ENCODE data around the gene DECR2.
A peak's percentile ranks its signal among the peaks of the same experiment; 100 is the strongest.
"Not testable (repeated sequence)": the region's sequence is repeated elsewhere in the genome, so short reads cannot be mapped to it uniquely, and the experiment has no call there.

DECR2 gene

GRCh38 chr16:367333-367903 is 34.3 kb upstream of the DECR2 start:
- no peak for DNase-seq

GRCh38 chr16:368388-369158 is 33.1 kb upstream of the DECR2 start:
- no peak for DNase-seq

GRCh38 chr16:369275-369865 is 32.3 kb upstream of the DECR2 start:
- no peak for DNase-seq

DNA sequence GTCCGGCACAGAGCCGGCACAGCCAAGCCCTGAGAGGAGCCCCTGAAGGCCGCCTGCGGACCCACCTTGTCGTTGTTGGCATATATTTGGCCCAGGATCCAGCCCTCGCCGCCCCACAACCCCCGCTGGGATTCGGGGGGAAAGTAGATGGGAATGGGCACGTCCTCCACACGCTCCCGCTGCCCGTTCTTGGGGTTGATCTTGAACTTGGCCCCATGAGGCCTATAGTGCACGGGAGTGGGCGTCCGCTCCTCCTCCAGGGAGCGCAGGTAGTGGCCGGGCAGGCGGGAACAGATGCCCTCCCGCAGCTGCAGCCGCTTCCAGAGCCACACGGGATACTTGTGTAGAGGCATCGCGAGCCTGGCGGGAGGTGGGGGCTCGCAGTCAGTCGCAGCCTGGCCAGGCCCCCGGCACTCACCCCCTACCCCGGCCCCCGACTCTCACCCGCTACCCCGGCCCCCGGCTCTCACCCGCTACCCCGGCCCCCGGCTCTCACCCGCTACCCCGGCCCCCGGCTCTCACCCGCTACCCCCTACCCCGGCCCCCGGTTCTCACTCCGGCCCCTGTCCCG is 31.7 kb upstream of the DECR2 start:
- DNase-seq, result no peak

- DNase-seq, result peak; percentile 93
Observed at GRCh38 chr16:370443-370842, 31.2 kb upstream of the DECR2 start, which contains the start of gene MRPL28. Gene MRPL28, minus strand, starts transcription at chr16:370538. Its CDS starts 320 bp downstream, at chr16:370218.

GRCh38 chr16:370979-371514 is 30.6 kb upstream of the DECR2 start:
- no peak for DNase-seq

DNA sequence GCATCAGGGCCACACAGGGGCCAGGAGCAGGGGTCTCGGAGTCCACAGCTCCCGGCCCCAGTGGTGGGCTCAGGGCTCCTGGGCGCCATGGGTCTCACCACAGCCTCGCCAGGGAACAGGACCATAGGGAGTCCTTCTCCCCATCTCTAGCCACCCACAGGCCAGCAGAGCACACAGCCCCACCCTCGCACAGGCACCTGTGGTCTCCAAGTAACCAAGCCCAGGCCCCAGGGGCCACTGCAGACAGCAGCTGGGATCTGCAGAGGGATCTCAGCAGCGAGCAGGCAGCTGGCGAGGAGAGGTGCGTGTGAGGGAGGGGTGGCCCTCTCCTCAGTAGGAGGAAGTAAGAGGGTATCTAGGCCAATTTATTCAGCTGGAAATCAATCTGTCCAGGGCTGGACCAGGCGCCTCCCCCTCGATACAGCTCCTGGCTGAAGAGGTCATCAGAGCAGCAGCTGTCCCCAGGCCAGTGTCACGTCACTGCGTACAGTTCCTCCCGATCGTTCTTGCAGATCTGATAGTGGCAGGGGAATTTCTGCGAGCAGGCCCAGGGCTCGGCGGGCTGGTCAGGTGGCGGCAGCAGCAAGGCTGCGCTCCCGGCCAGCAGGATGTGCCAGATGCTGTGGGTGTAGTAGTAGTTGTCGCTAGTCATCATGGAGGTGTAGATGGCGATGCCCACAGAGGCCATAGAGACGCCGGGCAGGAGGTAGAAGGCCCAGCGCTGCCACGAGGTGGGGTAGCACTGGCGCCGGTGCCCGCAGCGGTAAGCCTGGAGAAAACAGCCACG is 30.0 kb upstream of the DECR2 start:
- DNase-seq, result no peak

GRCh38 chr16:372302-372983 is 29.2 kb upstream of the DECR2 start:
- DNase-seq, result no peak

DNA sequence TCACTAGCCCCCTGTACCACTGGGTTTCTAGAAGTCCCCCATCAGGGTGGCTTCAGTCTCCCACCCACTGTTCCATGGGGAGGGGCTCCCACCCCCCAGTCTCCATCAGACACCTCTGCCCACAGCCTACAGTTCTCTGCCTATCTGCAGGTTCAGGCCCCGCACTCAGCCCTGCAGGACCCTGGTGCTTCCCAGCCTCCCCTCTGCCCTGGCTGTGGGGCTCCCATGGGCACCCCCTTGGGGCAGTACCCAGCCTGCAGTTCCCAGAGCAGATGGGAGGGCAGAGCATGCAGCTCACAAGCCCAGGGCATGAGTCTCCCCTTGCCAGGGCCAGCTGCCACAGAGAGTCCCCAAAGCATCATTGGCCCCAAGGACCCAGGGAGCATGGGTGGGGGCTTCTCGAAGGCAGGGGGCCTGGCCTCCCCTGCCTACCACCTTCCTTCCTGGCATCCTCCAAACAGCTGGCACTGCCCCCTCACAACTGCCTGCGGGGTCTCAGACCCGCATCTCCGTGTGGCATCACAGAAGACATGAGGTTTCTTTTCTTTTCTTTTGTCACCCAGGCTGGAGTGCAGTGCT is 28.6 kb upstream of the DECR2 start:
- no peak for DNase-seq

- no peak for DNase-seq
Observed at GRCh38 chr16:373848-374615, 27.7 kb upstream of the DECR2 start.

DNA sequence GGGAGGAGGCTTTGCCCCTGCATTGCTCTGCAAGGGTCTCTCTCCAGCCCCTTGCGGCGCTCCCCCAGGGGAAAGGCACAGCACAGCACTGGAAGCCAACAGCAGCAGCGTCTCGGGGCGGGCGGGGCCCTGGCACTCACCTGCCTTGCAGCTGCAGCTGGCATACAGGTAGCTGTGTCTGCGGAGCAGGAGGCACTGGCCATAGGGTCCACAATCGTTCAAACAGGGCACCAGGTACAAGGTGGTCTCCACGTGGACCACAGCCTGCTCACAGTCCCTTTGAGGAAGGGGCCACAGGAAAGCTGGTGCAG is 27.1 kb upstream of the DECR2 start:
- no peak for DNase-seq

GRCh38 chr16:375212-375611 is 26.5 kb upstream of the DECR2 start:
- no peak for DNase-seq

DNA sequence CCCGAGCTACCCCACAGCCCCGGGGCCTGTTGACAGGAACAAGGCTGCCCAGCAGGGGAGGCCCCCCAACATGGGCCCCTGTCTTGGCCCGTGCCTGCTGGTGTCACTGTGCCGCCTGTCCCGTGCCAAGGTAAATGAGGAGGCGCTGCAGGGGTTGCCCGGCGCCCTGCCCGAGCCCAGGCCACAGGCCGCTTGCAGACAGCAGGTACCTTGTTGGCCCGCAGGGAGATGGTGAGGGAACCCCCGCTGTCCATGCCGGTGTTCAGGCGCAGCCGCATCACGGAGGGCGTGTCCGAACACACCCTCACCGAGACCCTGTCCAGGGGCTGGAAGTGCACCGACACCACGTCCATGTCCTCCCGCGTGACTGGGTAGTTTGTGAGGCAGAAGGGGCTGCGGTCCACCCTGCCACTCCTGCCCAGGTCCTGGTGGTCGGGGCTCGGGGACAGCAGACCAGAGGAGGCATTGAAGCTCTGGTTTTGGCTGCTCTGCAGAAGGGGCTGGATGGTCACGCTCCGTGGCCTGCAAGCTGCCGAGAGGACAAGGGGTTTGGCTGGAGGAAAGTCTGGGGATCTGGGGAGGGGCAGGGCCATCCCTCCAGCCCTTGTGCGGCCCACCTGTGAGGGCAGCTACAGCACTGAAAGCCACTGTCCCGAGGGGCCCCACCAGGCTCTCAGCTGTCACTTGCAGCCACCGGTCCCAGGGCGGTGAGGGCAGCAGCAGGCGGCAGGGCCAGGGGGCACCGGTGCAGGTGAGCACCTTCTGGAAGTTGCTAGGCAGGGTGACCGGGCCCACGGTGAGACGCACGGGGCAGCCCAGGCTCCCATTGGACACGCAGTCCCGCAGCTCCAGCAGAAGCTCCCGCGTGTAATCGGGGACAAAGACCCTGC is 25.5 kb upstream of the DECR2 start:
- no peak for DNase-seq

DNA sequence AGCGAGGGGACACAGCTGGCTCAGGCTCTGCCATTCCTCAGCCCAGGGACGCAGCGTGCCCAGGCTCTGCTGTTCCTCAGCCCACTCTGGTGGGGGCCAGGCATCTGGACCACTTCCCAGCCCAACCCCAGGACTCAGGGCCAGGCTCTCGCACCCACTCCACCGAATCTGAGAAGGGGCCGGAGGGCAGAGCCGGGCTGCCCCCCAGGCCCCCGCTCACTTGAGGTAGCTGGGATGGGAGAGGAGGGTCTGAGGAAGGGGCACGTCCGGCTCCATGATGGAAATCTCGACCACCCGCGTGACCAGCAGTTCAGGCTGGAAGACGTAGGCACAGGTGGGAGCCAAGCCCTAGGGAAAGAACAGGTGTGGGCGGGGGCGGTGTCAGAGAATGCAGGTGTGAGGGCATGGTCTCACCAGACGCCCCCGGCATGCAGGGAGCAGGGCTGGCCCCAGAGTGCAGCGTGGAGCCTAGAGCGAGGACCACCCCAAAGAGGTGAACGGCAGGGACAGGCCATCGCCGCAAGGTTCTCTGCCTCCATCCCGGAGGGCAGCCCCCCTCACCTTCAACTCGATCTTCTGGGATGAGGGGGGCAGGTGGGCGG is 24.8 kb upstream of the DECR2 start:
- no peak for DNase-seq

DNA sequence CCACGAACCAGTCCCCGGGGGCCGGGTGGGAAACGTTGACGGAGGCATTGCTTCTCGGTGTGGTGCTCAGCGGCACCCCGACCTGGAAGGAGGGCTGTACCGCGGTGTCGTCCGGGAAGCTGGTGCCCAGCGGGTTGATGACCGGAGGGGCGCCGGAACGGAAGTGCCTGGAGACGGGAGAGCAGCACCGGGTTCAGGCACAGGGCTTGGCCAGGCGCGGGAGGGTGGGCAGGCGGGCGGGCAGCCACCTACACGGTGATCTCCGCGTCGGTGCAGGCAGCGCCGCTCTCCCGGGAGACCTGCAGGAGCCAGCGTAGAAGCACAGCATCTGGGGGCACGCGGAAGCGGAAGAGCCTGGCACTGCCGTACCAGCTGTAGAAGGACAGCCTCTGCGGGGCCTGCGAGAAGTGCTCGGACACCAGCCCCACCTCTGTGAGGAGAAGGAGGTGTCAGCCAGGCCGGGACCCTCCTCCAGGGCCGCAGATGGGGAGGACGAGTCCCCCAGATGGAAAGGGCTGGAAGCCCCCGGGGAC is 24.2 kb upstream of the DECR2 start:
- DNase-seq, result no peak

GRCh38 chr16:378113-378820 is 23.4 kb upstream of the DECR2 start:
- DNase-seq, result not testable (repeated sequence)

DNA sequence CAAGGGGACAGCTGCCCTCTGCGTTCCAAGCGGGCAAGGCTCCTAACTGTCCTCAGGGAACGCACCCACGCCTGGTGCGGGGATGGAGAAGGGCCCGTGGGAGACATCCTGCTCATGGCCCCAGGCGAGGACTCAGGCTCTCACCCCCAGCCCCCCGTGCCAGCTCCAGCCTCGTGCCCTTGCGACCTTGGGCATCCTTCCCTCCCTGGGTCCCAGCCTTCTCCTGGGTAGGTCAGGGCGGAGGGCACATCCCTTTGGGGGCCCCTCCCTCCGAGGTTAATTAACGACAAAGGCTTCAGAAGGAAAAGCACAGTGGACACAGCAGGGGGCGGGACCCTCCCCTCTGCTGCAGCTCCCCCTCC is 22.9 kb upstream of the DECR2 start:
- no peak for DNase-seq

- DNase-seq, result no peak
Observed at GRCh38 chr16:379183-379960, 22.3 kb upstream of the DECR2 start.

All from activated gamma-delta T cell treated with Interleukin-2 at 50 U/mL for 16 hours (primary cell).